GM12891 (cell line): ENCODE results near the gene AFF3.

Experiments used
- DNase-seq: peaks from one replicate; pipeline ENCODE4 v3.0.0; 2011; ENCODE audit warnings: low spot score; ENCODE audit not compliant: insufficient read length
- FAIRE-seq: peaks from 2 replicates; lab custom pipeline; 2011; peaks lifted over from hg19 to GRCh38; lab: Jason Lieb, UNC
- PAX5 ChIP-seq: IDR thresholded peaks from 2 replicates; pipeline ENCODE4 v1.6.1; 2011; ENCODE audit warnings: low read length, moderate library complexity, mild to moderate bottlenecking; ENCODE audit not compliant: insufficient read depth, severe bottlenecking
- POLR2A ChIP-seq: IDR thresholded peaks from 2 replicates; pipeline ENCODE4 v1.6.1; 2011; ENCODE audit warnings: low read depth, low read length, control low read depth
- POLR2AphosphoS5 ChIP-seq: IDR thresholded peaks from 2 replicates; pipeline ENCODE4 v1.6.1; 2011; ENCODE audit warnings: low read depth, low read length, control low read depth
- POU2F2 ChIP-seq: IDR thresholded peaks from 2 replicates; pipeline ENCODE4 v1.6.1; 2011; ENCODE audit warnings: low read depth, mild to moderate bottlenecking, control low read depth, low read length, moderate library complexity
- SPI1 ChIP-seq: IDR thresholded peaks from 2 replicates; pipeline ENCODE4 v1.6.1; 2011; ENCODE audit warnings: low read depth, low read length, control low read depth
- TAF1 ChIP-seq: IDR thresholded peaks from 2 replicates; pipeline ENCODE4 v1.6.1; 2011; ENCODE audit warnings: low read depth, low read length, control low read depth

AFF3 gene

DNA sequence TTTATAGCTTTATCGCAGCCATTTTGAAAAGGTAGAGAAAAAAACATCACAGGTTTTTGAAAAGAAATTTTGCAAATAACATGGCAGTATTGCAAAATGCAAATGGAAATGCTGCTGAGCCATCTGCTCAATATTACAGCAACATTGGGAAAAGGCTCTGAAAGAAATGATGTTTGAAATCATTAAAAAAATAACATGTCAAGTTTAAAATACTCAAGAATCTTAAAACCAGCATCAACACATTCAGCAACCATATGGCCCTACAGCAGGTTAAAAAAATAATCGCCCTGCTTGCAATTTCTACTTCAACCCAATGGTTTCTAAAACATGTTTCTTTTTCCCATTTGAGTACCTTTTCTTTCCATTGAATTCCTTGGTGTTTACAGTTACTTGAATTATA is 289.4 kb downstream of the AFF3 start:
- TF ChIP-seq TAF1 (no peak), POU2F2 (no peak), SPI1 (no peak), PAX5 (no peak), POLR2A (no peak)
- DNase-seq (no peak), FAIRE-seq (no peak)

GRCh38 chr2:99852376-99852934 is 289.9 kb downstream of the AFF3 start:
- no peak for DNase-seq
- FAIRE-seq: no peak
- TF ChIP-seq TAF1 (no peak), PAX5 (no peak), POU2F2 (no peak), POLR2AphosphoS5 (no peak), POLR2A (no peak), SPI1 (no peak)

- no peak for DNase-seq
- FAIRE-seq: no peak
- TF ChIP-seq POLR2AphosphoS5: no peak
- no peak for TF ChIP-seq SPI1
- TF ChIP-seq POU2F2: no peak
- TF ChIP-seq TAF1: no peak
Observed at GRCh38 chr2:99851811-99852210, 290.6 kb downstream of the AFF3 start.

DNA sequence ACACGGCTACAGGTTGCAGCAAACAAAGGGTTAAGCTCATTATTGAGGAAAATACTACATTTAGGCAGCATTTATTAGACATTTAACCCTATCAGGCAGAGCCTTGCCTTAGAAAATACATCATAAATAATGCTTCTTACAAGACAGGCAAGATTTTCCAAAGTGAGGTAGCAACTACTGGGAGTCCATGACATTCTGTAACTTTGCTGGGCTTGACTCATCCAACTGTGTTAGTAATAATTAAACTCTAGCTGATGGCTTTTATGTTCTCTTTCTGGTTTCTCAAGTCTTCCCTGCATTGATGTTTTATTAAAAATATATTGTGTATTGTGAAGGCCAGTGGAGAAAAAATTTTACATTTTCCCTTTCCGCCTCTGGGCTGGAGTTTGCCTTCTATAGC is 291.3 kb downstream of the AFF3 start:
- DNase-seq: no peak
- TF ChIP-seq TAF1 (no peak), POLR2AphosphoS5 (no peak), POLR2A (no peak), SPI1 (no peak), PAX5 (no peak), POU2F2 (no peak)
- no peak for FAIRE-seq

GRCh38 chr2:99850084-99850710 is 292.2 kb downstream of the AFF3 start:
- no peak for DNase-seq
- FAIRE-seq: no peak
- TF ChIP-seq TAF1 (no peak), PAX5 (no peak), POLR2A (no peak), SPI1 (no peak), POU2F2 (no peak), POLR2AphosphoS5 (no peak)

GRCh38 chr2:99846462-99847107 is 295.8 kb downstream of the AFF3 start:
- FAIRE-seq (no peak), DNase-seq (no peak)
- no peak for TF ChIP-seq SPI1
- TF ChIP-seq POLR2AphosphoS5: no peak
- TF ChIP-seq POLR2A: no peak
- no peak for TF ChIP-seq TAF1
- no peak for TF ChIP-seq PAX5
- TF ChIP-seq POU2F2: no peak

DNA sequence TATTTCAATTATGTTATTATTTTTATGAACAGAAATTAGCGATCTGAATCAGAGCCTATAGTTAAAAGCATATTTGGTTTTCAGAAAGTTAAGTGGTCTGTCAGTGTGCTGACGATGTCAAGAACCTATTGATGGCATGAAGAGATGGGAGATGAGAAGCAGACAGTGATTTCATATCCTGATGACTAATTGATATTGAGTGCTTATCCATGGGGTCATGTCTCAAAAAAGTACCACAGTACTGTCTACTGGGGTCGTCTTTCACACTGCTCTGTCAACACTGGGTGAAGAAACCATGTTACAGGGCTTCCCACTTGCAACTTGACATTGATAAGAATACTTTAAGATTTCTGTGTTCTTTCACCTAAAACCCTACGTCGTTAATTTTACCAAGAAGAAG is 297.1 kb downstream of the AFF3 start:
- TF ChIP-seq POLR2A (no peak), SPI1 (no peak), PAX5 (no peak), POLR2AphosphoS5 (no peak), POU2F2 (no peak), TAF1 (no peak)
- DNase-seq: no peak
- FAIRE-seq: no peak

- TF ChIP-seq PAX5: no peak
- no peak for TF ChIP-seq POLR2A
- TF ChIP-seq POLR2AphosphoS5: no peak
- TF ChIP-seq SPI1: no peak
- no peak for TF ChIP-seq POU2F2
- TF ChIP-seq TAF1: no peak
- FAIRE-seq (no peak), DNase-seq (no peak)
Observed at GRCh38 chr2:99842451-99842850, 299.9 kb downstream of the AFF3 start.

DNA sequence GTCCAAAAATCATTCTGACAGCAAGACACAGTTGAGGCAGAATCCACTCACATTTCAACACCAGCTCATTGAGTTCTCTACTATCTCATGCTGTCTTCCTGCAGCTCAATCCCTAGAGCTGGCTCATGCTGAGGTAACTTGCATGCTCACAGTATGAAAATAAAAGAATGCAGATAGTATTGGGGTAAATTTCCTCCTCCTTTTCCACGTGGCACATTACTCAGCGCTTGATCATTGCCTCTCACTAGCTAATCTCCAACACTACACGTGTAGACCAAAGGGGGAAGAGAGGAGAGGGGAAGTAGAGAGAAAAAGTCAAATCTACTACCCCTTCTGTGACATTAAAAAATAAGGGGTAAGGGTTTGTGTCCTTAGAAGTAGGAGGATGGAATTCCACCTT is 300.6 kb downstream of the AFF3 start:
- TF ChIP-seq PAX5 (no peak), POLR2A (no peak), TAF1 (no peak), POLR2AphosphoS5 (no peak), SPI1 (no peak), POU2F2 (no peak)
- DNase-seq (no peak), FAIRE-seq (no peak)

- TF ChIP-seq POLR2AphosphoS5: no peak
- no peak for TF ChIP-seq POLR2A
- TF ChIP-seq SPI1: no peak
- TF ChIP-seq TAF1: no peak
- TF ChIP-seq POU2F2: no peak
- no peak for TF ChIP-seq PAX5
- FAIRE-seq: no peak
- no peak for DNase-seq
Observed at GRCh38 chr2:99840831-99841230, 301.6 kb downstream of the AFF3 start.
